ENCODE measurements around the gene FAM184B. TPM values are rescaled to one million over a fixed set of nuclear protein-coding genes. Genes with fewer than 3 reads are reported as not detected.
"Not testable (repeated sequence)": the region's sequence is repeated elsewhere in the genome, so short reads cannot be mapped to it uniquely, and the experiment has no call there.

Gene FAM184B
- total RNA-seq, 1 donor from 2014 or later, result not detected

- no peak for DNase-seq (ENCODE audit: low spot score)
These were observed 62.3 kb downstream of the FAM184B start for GRCh38 chr4:17719106-17719505.

GRCh38 chr4:17718471-17718870, 63.0 kb downstream of the FAM184B start:
- DNase-seq (ENCODE audit: low spot score), result no peak

- DNase-seq (ENCODE audit: low spot score), result no peak
These were observed 64.1 kb downstream of the FAM184B start for GRCh38 chr4:17717301-17717700.

- DNase-seq (ENCODE audit: low spot score), result no peak
These were observed 65.9 kb downstream of the FAM184B start for GRCh38 chr4:17715511-17715910.

GRCh38 chr4:17713779-17714178, 67.6 kb downstream of the FAM184B start:
- DNase-seq (ENCODE audit: low spot score), result no peak

GRCh38 chr4:17712166-17712565, 69.3 kb downstream of the FAM184B start:
- DNase-seq (ENCODE audit: low spot score), result no peak

- not testable (repeated sequence) for DNase-seq (ENCODE audit: low spot score)
These were observed 70.2 kb downstream of the FAM184B start for GRCh38 chr4:17711206-17711605.

- DNase-seq (ENCODE audit: low spot score), result no peak
These were observed 71.7 kb downstream of the FAM184B start for GRCh38 chr4:17709763-17710068.

GRCh38 chr4:17708992-17709762, 72.2 kb downstream of the FAM184B start:
- DNase-seq (ENCODE audit: low spot score), result no peak

GRCh38 chr4:17707671-17708070, 73.8 kb downstream of the FAM184B start:
- DNase-seq (ENCODE audit: low spot score), result no peak

- DNase-seq (ENCODE audit: low spot score), result no peak
These were observed 76.3 kb downstream of the FAM184B start for GRCh38 chr4:17705107-17705506.

GRCh38 chr4:17704020-17704650, 77.3 kb downstream of the FAM184B start:
- no peak for DNase-seq (ENCODE audit: low spot score)

- DNase-seq (ENCODE audit: low spot score), result no peak
These were observed 78.8 kb downstream of the FAM184B start for GRCh38 chr4:17702641-17703040.

- DNase-seq (ENCODE audit: low spot score), result no peak
These were observed 79.5 kb downstream of the FAM184B start for GRCh38 chr4:17701882-17702281.

GRCh38 chr4:17701138-17701839, 80.1 kb downstream of the FAM184B start:
- DNase-seq (ENCODE audit: low spot score), result no peak

GRCh38 chr4:17699380-17699779, 82.0 kb downstream of the FAM184B start:
- DNase-seq (ENCODE audit: low spot score), result no peak

- DNase-seq (ENCODE audit: low spot score), result no peak
These were observed 83.3 kb downstream of the FAM184B start for GRCh38 chr4:17698116-17698515.

GRCh38 chr4:17695341-17695740, 86.1 kb downstream of the FAM184B start:
- DNase-seq (ENCODE audit: low spot score), result no peak

- DNase-seq (ENCODE audit: low spot score), result no peak
These were observed 86.9 kb downstream of the FAM184B start for GRCh38 chr4:17694552-17694951.

GRCh38 chr4:17690898-17691297, 90.5 kb downstream of the FAM184B start:
- DNase-seq (ENCODE audit: low spot score), result no peak

- DNase-seq (ENCODE audit: low spot score), result no peak
These were observed 91.3 kb downstream of the FAM184B start for GRCh38 chr4:17690135-17690534.

GRCh38 chr4:17688011-17688441, 93.4 kb downstream of the FAM184B start:
- DNase-seq (ENCODE audit: low spot score), result no peak

All from mesenteric fat pad (tissue), 1 donor.